GM18505 (cell line): Measurements from ENCODE around the gene ENTPD2.

Source experiments
- ATAC-seq: cut with Tn5 transposase; IDR thresholded peaks from one replicate; pipeline ENCODE4 v1.9.1; 2021; ENCODE audit not compliant: unreplicated experiment
- POLR2A ChIP-seq: IDR thresholded peaks from 4 replicates; pipeline ENCODE4 v1.6.1; 2011; ENCODE audit warnings: borderline replicate concordance; ENCODE audit not compliant: insufficient read depth, insufficient read length; ENCODE audit errors: extremely low read depth

Gene ENTPD2

GRCh38 chr9:137021979-137022661 lies 31.7 kb downstream of the ENTPD2 start:
- no peak for TF ChIP-seq POLR2A
- no peak for ATAC-seq

GRCh38 chr9:137021568-137021978 lies 32.3 kb downstream of the ENTPD2 start:
- no peak for ATAC-seq
- no peak for TF ChIP-seq POLR2A

GRCh38 chr9:137020771-137021567 lies 32.9 kb downstream of the ENTPD2 start:
- no peak for TF ChIP-seq POLR2A
- no peak for ATAC-seq

GRCh38 chr9:137019891-137020683 lies 33.8 kb downstream of the ENTPD2 start:
- TF ChIP-seq POLR2A: no peak
- ATAC-seq: no peak

- ATAC-seq: no peak
- TF ChIP-seq POLR2A: no peak
Observed at GRCh38 chr9:137018761-137019559, 34.9 kb downstream of the ENTPD2 start.

- no peak for ATAC-seq
- TF ChIP-seq POLR2A: no peak
Observed at GRCh38 chr9:137017791-137018497, 35.9 kb downstream of the ENTPD2 start.

GRCh38 chr9:137017071-137017470 lies 36.8 kb downstream of the ENTPD2 start:
- TF ChIP-seq POLR2A: no peak

GRCh38 chr9:137016436-137016835 lies 37.4 kb downstream of the ENTPD2 start:
- no peak for ATAC-seq
- no peak for TF ChIP-seq POLR2A

More at GRCh38 chr9:137017071-137017470, 36.8 kb downstream of the ENTPD2 start:
- ATAC-seq: no peak

- TF ChIP-seq POLR2A: no peak
- ATAC-seq: no peak
Observed at GRCh38 chr9:137015976-137016375, 37.9 kb downstream of the ENTPD2 start.

GRCh38 chr9:137015540-137015930 lies 38.3 kb downstream of the ENTPD2 start:
- ATAC-seq: no peak
- TF ChIP-seq POLR2A: no peak

GRCh38 chr9:137014776-137015539 lies 38.9 kb downstream of the ENTPD2 start:
- no peak for TF ChIP-seq POLR2A
- ATAC-seq: no peak

GRCh38 chr9:137014166-137014565 lies 39.7 kb downstream of the ENTPD2 start:
- TF ChIP-seq POLR2A: no peak
- ATAC-seq: no peak

GRCh38 chr9:137013571-137013940 lies 40.3 kb downstream of the ENTPD2 start:
- TF ChIP-seq POLR2A: no peak
- ATAC-seq: no peak
